ENCODE measurements around the gene PSMB5. TPM values are rescaled to one million over a fixed set of nuclear protein-coding genes. Genes with fewer than 3 reads are reported as not detected.

The PSMB5 gene
- total RNA-seq, 3 donors from 2014 or later (not counting 1 experiment from before 2014, with no cell fraction given), result 15.7 to 19.1 (median 16.4) TPM

GRCh38 chr14:22996768-22997654 lies 37.7 kb downstream of the PSMB5 start:
- Mint-ChIP-seq H3K9me3 (no peaks in the 10 kb centered on the region), H3K36me3 (no peaks in the 10 kb centered on the region), H3K27me3 (ENCODE audit: low read depth in 2 of 2) (no peaks in the 10 kb centered on the region), H3K4me1 (no peaks in the 10 kb centered on the region), H3K27ac (no peak overlapping the region), H3K4me3 (no peak overlapping the region)
- Histone ChIP-seq H3K4me1 (ENCODE audit: control insufficient read depth, insufficient read depth, low read length) (no peaks in the 10 kb centered on the region), H3K9me3 (ENCODE audit: control insufficient read depth, insufficient read depth, low read length) (no peaks in the 10 kb centered on the region), H3K36me3 (ENCODE audit: control insufficient read depth, insufficient read depth, low read length) (peaks cover 16% of the 10 kb centered on the region), H3K27ac (ENCODE audit: low read length) (no peak overlapping the region), H3K4me3 (ENCODE audit: low read length) (no peak overlapping the region), H3K27me3 (ENCODE audit: control insufficient read depth, insufficient read depth, low read length) (no peaks in the 10 kb centered on the region)
- TF ChIP-seq, protein P1, sequence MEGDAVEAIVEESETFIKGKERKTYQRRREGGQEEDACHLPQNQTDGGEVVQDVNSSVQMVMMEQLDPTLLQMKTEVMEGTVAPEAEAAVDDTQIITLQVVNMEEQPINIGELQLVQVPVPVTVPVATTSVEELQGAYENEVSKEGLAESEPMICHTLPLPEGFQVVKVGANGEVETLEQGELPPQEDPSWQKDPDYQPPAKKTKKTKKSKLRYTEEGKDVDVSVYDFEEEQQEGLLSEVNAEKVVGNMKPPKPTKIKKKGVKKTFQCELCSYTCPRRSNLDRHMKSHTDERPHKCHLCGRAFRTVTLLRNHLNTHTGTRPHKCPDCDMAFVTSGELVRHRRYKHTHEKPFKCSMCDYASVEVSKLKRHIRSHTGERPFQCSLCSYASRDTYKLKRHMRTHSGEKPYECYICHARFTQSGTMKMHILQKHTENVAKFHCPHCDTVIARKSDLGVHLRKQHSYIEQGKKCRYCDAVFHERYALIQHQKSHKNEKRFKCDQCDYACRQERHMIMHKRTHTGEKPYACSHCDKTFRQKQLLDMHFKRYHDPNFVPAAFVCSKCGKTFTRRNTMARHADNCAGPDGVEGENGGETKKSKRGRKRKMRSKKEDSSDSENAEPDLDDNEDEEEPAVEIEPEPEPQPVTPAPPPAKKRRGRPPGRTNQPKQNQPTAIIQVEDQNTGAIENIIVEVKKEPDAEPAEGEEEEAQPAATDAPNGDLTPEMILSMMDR (IDR thresholded peaks at IDR 0.05), result no peak
- WGBS (ENCODE audit: insufficient coverage), result 82% methylated on average over 10 of the region's 11 CpGs
- intact Hi-C loops (cut with micrococcal nuclease), result no loop called here
- ATAC-seq (no peak), DNase-seq (no peak)

GRCh38 chr14:22995889-22996625 lies 38.6 kb downstream of the PSMB5 start:
- H3K9me3 Mint-ChIP-seq, result no peaks in the 10 kb centered on the region
- TF ChIP-seq, protein P1 (IDR thresholded peaks at IDR 0.05), result no peak
- no peak overlapping the region for H3K4me3 Mint-ChIP-seq
- no peaks in the 10 kb centered on the region for H3K27me3 Mint-ChIP-seq (ENCODE audit: low read depth in 2 of 2)
- H3K9me3 ChIP-seq (ENCODE audit: control insufficient read depth, insufficient read depth, low read length), result no peaks in the 10 kb centered on the region
- no peaks in the 10 kb centered on the region for H3K4me1 Mint-ChIP-seq
- DNase-seq, result no peak
- no peak overlapping the region for H3K4me3 ChIP-seq (ENCODE audit: low read length)
- no peak overlapping the region for H3K27ac Mint-ChIP-seq
- no peak overlapping the region for H3K27ac ChIP-seq (ENCODE audit: low read length)
- no peak for ATAC-seq
- no peaks in the 10 kb centered on the region for H3K4me1 ChIP-seq (ENCODE audit: control insufficient read depth, insufficient read depth, low read length)
- intact Hi-C loops (cut with micrococcal nuclease), result no loop called here
- H3K36me3 ChIP-seq (ENCODE audit: control insufficient read depth, insufficient read depth, low read length), result peaks cover 18% of the 10 kb centered on the region
- H3K27me3 ChIP-seq (ENCODE audit: control insufficient read depth, insufficient read depth, low read length), result no peaks in the 10 kb centered on the region
- WGBS (ENCODE audit: insufficient coverage), result 97% methylated on average over 7 of the region's 9 CpGs
- H3K36me3 Mint-ChIP-seq, result no peaks in the 10 kb centered on the region

GRCh38 chr14:22994762-22995275 lies 39.9 kb downstream of the PSMB5 start:
- ATAC-seq, result peak in 2 of 3 donors; percentile 50 to 66
- H3K36me3 ChIP-seq (ENCODE audit: control insufficient read depth, insufficient read depth, low read length), result peaks cover 18% of the 10 kb centered on the region

More at GRCh38 chr14:22994762-22995275, 39.9 kb downstream of the PSMB5 start:
- TF ChIP-seq, protein P1 (IDR thresholded peaks at IDR 0.05), result no peak
- Mint-ChIP-seq H3K4me1 (no peaks in the 10 kb centered on the region), H3K4me3 (no peak overlapping the region), H3K36me3 (no peaks in the 10 kb centered on the region), H3K9me3 (no peaks in the 10 kb centered on the region), H3K27me3 (ENCODE audit: low read depth in 2 of 2) (no peaks in the 10 kb centered on the region), H3K27ac (no peak overlapping the region)
- no peak overlapping the region for H3K27ac ChIP-seq (ENCODE audit: low read length)
- no peak overlapping the region for H3K4me3 ChIP-seq (ENCODE audit: low read length)
- no peaks in the 10 kb centered on the region for H3K4me1 ChIP-seq (ENCODE audit: control insufficient read depth, insufficient read depth, low read length)
- no peaks in the 10 kb centered on the region for H3K9me3 ChIP-seq (ENCODE audit: control insufficient read depth, insufficient read depth, low read length)
- DNase-seq, result peak in 1 of 2 donors; percentile 66
- WGBS (ENCODE audit: insufficient coverage), result 29% methylated on average over 4 of the region's 4 CpGs
- no peaks in the 10 kb centered on the region for H3K27me3 ChIP-seq (ENCODE audit: control insufficient read depth, insufficient read depth, low read length)
- intact Hi-C loops (cut with micrococcal nuclease), result no loop called here
